ENCODE data around the gene ATF7IP2. TPM values are rescaled to one million over a fixed set of nuclear protein-coding genes. Genes with fewer than 3 reads are reported as not detected.

ATF7IP2 gene
- total RNA-seq, 1 donor from 2014 or later = 8.6 TPM

- no peaks in the 10 kb centered on the region for H3K4me1 Mint-ChIP-seq (ENCODE audit: low read depth, unreplicated experiment)
- Histone ChIP-seq H2AFZ (ENCODE audit: low read depth, low read length) (no peak overlapping the region), H4K20me1 (ENCODE audit: insufficient read depth, low read length) (no peaks in the 10 kb centered on the region), H3K27me3 (ENCODE audit: insufficient read depth, low read length) (no peaks in the 10 kb centered on the region), H3K9ac (ENCODE audit: low read length) (no peak overlapping the region), H3K4me2 (ENCODE audit: low read length) (no peak overlapping the region), H3K27ac (ENCODE audit: low read depth, low read length) (no peak overlapping the region), H3K36me3 (ENCODE audit: insufficient read depth, low read length) (no peaks in the 10 kb centered on the region), H3K4me1 (ENCODE audit: insufficient read depth, low read length) (no peaks in the 10 kb centered on the region), H3K9me3 (ENCODE audit: insufficient read depth, low read depth, low read length) (peaks cover 5% of the 10 kb centered on the region), H3K79me2 (ENCODE audit: insufficient read depth, low read length) (no peaks in the 10 kb centered on the region), H3K4me3 (ENCODE audit: insufficient read depth, low read depth, low read length) (no peak overlapping the region)
- H3K27ac Mint-ChIP-seq (ENCODE audit: unreplicated experiment) = no peak overlapping the region
- TF ChIP-seq, protein P1, sequence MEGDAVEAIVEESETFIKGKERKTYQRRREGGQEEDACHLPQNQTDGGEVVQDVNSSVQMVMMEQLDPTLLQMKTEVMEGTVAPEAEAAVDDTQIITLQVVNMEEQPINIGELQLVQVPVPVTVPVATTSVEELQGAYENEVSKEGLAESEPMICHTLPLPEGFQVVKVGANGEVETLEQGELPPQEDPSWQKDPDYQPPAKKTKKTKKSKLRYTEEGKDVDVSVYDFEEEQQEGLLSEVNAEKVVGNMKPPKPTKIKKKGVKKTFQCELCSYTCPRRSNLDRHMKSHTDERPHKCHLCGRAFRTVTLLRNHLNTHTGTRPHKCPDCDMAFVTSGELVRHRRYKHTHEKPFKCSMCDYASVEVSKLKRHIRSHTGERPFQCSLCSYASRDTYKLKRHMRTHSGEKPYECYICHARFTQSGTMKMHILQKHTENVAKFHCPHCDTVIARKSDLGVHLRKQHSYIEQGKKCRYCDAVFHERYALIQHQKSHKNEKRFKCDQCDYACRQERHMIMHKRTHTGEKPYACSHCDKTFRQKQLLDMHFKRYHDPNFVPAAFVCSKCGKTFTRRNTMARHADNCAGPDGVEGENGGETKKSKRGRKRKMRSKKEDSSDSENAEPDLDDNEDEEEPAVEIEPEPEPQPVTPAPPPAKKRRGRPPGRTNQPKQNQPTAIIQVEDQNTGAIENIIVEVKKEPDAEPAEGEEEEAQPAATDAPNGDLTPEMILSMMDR (IDR thresholded peaks at IDR 0.05; ENCODE audit: insufficient read depth, low read depth, low read length) = no peak
- TF ChIP-seq EZH2 (IDR thresholded peaks at IDR 0.05; ENCODE audit: insufficient read depth, low read length) = no peak
- peaks cover 21% of the 10 kb centered on the region for H3K9me3 Mint-ChIP-seq (ENCODE audit: unreplicated experiment)
- peaks cover 1% of the 10 kb centered on the region for H3K27me3 Mint-ChIP-seq (ENCODE audit: low read depth, unreplicated experiment)
- H3K4me3 Mint-ChIP-seq (ENCODE audit: unreplicated experiment) = no peak overlapping the region
- no peaks in the 10 kb centered on the region for H3K36me3 Mint-ChIP-seq (ENCODE audit: low read depth, unreplicated experiment)
- no peak for DNase-seq (ENCODE audit: low read depth)
- no peak for FAIRE-seq
Measured at GRCh38 chr16:10493276-10493675, 107.4 kb downstream of the ATF7IP2 start.

DNA sequence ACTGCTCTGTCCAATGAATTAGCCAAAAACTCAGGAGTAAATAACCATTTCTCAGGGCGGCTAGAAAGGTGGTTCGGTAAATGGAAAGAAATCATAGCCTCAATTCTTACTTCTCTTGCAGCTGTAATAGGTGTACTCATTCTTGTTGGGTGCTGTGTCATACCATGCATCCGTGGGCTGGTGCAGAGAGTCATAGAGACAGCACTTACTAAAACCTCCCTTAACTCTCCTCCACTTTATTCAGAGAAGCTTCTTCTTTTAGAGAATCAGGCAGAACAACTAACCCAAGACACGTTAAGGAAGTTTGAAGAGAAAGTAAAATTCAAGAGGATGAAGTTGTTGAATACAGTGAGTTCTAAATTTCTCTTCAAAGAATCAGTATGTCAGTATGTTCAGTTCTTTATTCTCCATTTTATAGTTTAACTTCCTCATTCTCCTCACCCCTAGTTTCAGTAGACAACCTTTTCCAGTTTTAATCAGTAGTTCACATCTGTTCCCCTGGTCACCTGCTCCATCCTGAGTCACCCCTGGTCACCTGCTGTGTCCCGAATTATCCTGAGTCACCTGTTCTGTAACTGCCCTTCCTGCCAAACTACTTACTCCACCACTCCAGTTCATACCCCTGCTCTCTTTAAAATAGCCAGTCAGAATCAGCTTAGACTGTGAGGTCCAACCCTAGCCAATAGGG is 108.6 kb downstream of the ATF7IP2 start:
- Histone ChIP-seq H3K9ac (ENCODE audit: low read length) (no peak overlapping the region), H2AFZ (ENCODE audit: low read depth, low read length) (no peak overlapping the region), H3K27ac (ENCODE audit: low read depth, low read length) (no peak overlapping the region), H3K27me3 (ENCODE audit: insufficient read depth, low read length) (no peaks in the 10 kb centered on the region), H3K36me3 (ENCODE audit: insufficient read depth, low read length) (no peaks in the 10 kb centered on the region), H3K4me2 (ENCODE audit: low read length) (no peak overlapping the region), H3K9me3 (ENCODE audit: insufficient read depth, low read depth, low read length) (peaks cover 5% of the 10 kb centered on the region), H3K4me3 (ENCODE audit: insufficient read depth, low read depth, low read length) (no peak overlapping the region), H3K79me2 (ENCODE audit: insufficient read depth, low read length) (no peaks in the 10 kb centered on the region), H4K20me1 (ENCODE audit: insufficient read depth, low read length) (no peaks in the 10 kb centered on the region), H3K4me1 (ENCODE audit: insufficient read depth, low read length) (no peaks in the 10 kb centered on the region)
- Mint-ChIP-seq H3K27ac (ENCODE audit: unreplicated experiment) (no peak overlapping the region), H3K4me1 (ENCODE audit: low read depth, unreplicated experiment) (no peaks in the 10 kb centered on the region), H3K27me3 (ENCODE audit: low read depth, unreplicated experiment) (peaks cover 1% of the 10 kb centered on the region), H3K4me3 (ENCODE audit: unreplicated experiment) (no peak overlapping the region), H3K36me3 (ENCODE audit: low read depth, unreplicated experiment) (no peaks in the 10 kb centered on the region), H3K9me3 (ENCODE audit: unreplicated experiment) (peaks cover 21% of the 10 kb centered on the region)
- DNase-seq (ENCODE audit: low read depth) = no peak
- no peak for TF ChIP-seq EZH2 (IDR thresholded peaks at IDR 0.05; ENCODE audit: insufficient read depth, low read length)
- TF ChIP-seq, protein P1 (IDR thresholded peaks at IDR 0.05; ENCODE audit: insufficient read depth, low read depth, low read length) = no peak
- FAIRE-seq = no peak

DNA sequence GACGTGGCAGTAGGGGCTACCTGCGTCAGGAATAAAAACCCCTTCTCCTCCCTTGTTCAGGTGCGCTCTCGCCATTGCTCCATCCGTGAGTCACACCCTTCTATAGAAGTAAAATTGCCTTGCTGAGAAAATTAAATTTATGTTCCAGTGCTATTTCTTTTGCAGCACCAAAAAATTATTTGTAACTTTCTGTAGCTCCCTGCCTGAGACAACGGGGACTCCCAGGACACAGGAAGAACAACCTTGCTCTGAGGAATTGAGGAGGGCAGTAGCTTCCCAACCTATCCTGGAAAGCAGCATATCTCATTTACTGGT is 109.1 kb downstream of the ATF7IP2 start:
- no peaks in the 10 kb centered on the region for H3K4me1 ChIP-seq (ENCODE audit: insufficient read depth, low read length)
- H3K79me2 ChIP-seq (ENCODE audit: insufficient read depth, low read length) = no peaks in the 10 kb centered on the region
- H2AFZ ChIP-seq (ENCODE audit: low read depth, low read length) = no peak overlapping the region
- FAIRE-seq (no peak), DNase-seq (ENCODE audit: low read depth) (no peak)
- Mint-ChIP-seq H3K27me3 (ENCODE audit: low read depth, unreplicated experiment) (peaks cover 1% of the 10 kb centered on the region), H3K36me3 (ENCODE audit: low read depth, unreplicated experiment) (no peaks in the 10 kb centered on the region), H3K4me1 (ENCODE audit: low read depth, unreplicated experiment) (no peaks in the 10 kb centered on the region), H3K27ac (ENCODE audit: unreplicated experiment) (no peak overlapping the region), H3K9me3 (ENCODE audit: unreplicated experiment) (peaks cover 21% of the 10 kb centered on the region), H3K4me3 (ENCODE audit: unreplicated experiment) (no peak overlapping the region)
- H4K20me1 ChIP-seq (ENCODE audit: insufficient read depth, low read length) = no peaks in the 10 kb centered on the region
- peaks cover 5% of the 10 kb centered on the region for H3K9me3 ChIP-seq (ENCODE audit: insufficient read depth, low read depth, low read length)
- TF ChIP-seq EZH2 (IDR thresholded peaks at IDR 0.05; ENCODE audit: insufficient read depth, low read length) = no peak
- TF ChIP-seq, protein P1 (IDR thresholded peaks at IDR 0.05; ENCODE audit: insufficient read depth, low read depth, low read length) = no peak
- no peaks in the 10 kb centered on the region for H3K27me3 ChIP-seq (ENCODE audit: insufficient read depth, low read length)
- H3K4me3 ChIP-seq (ENCODE audit: insufficient read depth, low read depth, low read length) = no peak overlapping the region
- H3K36me3 ChIP-seq (ENCODE audit: insufficient read depth, low read length) = no peaks in the 10 kb centered on the region
- no peak overlapping the region for H3K27ac ChIP-seq (ENCODE audit: low read depth, low read length)
- no peak overlapping the region for H3K4me2 ChIP-seq (ENCODE audit: low read length)
- no peak overlapping the region for H3K9ac ChIP-seq (ENCODE audit: low read length)
